SHP77 (cell line): ENCODE data around the gene ADAMTS17.
"Not testable (repeated sequence)": the region's sequence is repeated elsewhere in the genome, so short reads cannot be mapped to it uniquely, and the experiment has no call there.

ENCODE experiments used
- DNase-seq, 2 experiments: peaks; one replicate each; lab custom pipeline; 2025; lab: John Stamatoyannopoulos, UW

The ADAMTS17 gene

GRCh38 chr15:100093211-100094126 is 248.3 kb downstream of the ADAMTS17 start:
- DNase-seq, result no peak

- DNase-seq, result no peak
These were observed 249.7 kb downstream of the ADAMTS17 start for GRCh38 chr15:100092034-100092433.

GRCh38 chr15:100090411-100090810 is 251.4 kb downstream of the ADAMTS17 start:
- no peak for DNase-seq

GRCh38 chr15:100084042-100084821 is 257.5 kb downstream of the ADAMTS17 start:
- not testable (repeated sequence) for DNase-seq

- DNase-seq, result no peak
These were observed 258.2 kb downstream of the ADAMTS17 start for GRCh38 chr15:100083572-100083971.

GRCh38 chr15:100082761-100083402 is 258.9 kb downstream of the ADAMTS17 start:
- no peak for DNase-seq

GRCh38 chr15:100081454-100081853 is 260.3 kb downstream of the ADAMTS17 start:
- DNase-seq, result no peak

- no peak for DNase-seq
These were observed 263.1 kb downstream of the ADAMTS17 start for GRCh38 chr15:100078511-100079220.

- no peak for DNase-seq
These were observed 266.5 kb downstream of the ADAMTS17 start for GRCh38 chr15:100075229-100075628.

GRCh38 chr15:100073982-100074381 is 267.8 kb downstream of the ADAMTS17 start:
- DNase-seq, result no peak

GRCh38 chr15:100066521-100067280 is 275.1 kb downstream of the ADAMTS17 start:
- not testable (repeated sequence) for DNase-seq

- DNase-seq, result no peak
These were observed 279.8 kb downstream of the ADAMTS17 start for GRCh38 chr15:100061944-100062343.

GRCh38 chr15:100060276-100060926 is 281.4 kb downstream of the ADAMTS17 start:
- no peak for DNase-seq

GRCh38 chr15:100059521-100059920 is 282.3 kb downstream of the ADAMTS17 start:
- no peak for DNase-seq

GRCh38 chr15:100059094-100059493 is 282.7 kb downstream of the ADAMTS17 start:
- no peak for DNase-seq

GRCh38 chr15:100058458-100058857 is 283.3 kb downstream of the ADAMTS17 start:
- no peak for DNase-seq

GRCh38 chr15:100057281-100057680 is 284.5 kb downstream of the ADAMTS17 start:
- no peak for DNase-seq

- no peak for DNase-seq
These were observed 285.2 kb downstream of the ADAMTS17 start for GRCh38 chr15:100056411-100057072.

- no peak for DNase-seq
These were observed 286.0 kb downstream of the ADAMTS17 start for GRCh38 chr15:100055821-100056220.

GRCh38 chr15:100054539-100054938 is 287.2 kb downstream of the ADAMTS17 start:
- no peak for DNase-seq
